ENCODE data around the gene FERMT3.

The FERMT3 gene

GRCh38 chr11:64251016-64251752 lies 44.7 kb downstream of the FERMT3 start, which contains the start of gene PLCB3:
Gene PLCB3 (plus strand): TSS chr11:64251530. CDS start chr11:64251650, 120 bp downstream.
- DNase-seq, result peak; percentile 68

- no peak for DNase-seq
Observed at GRCh38 chr11:64251753-64252002, 45.2 kb downstream of the FERMT3 start.

- no peak for DNase-seq
Observed at GRCh38 chr11:64252003-64252872, 45.7 kb downstream of the FERMT3 start.

- no peak for DNase-seq
Observed at GRCh38 chr11:64253043-64253442, 46.5 kb downstream of the FERMT3 start.

GRCh38 chr11:64253481-64253880 lies 47.0 kb downstream of the FERMT3 start:
- DNase-seq, result no peak

- DNase-seq, result no peak
Observed at GRCh38 chr11:64254326-64254725, 47.8 kb downstream of the FERMT3 start.

- no peak for DNase-seq
Observed at GRCh38 chr11:64255135-64256128, 48.9 kb downstream of the FERMT3 start.

GRCh38 chr11:64256300-64256699 lies 49.8 kb downstream of the FERMT3 start:
- DNase-seq, result no peak

- no peak for DNase-seq
Observed at GRCh38 chr11:64258356-64258755, 51.8 kb downstream of the FERMT3 start.

GRCh38 chr11:64258946-64259532 lies 52.5 kb downstream of the FERMT3 start:
- DNase-seq, result no peak

- no peak for DNase-seq
Observed at GRCh38 chr11:64259533-64260067, 53.1 kb downstream of the FERMT3 start.

GRCh38 chr11:64260147-64260708 lies 53.7 kb downstream of the FERMT3 start:
- no peak for DNase-seq

GRCh38 chr11:64261556-64262080 lies 55.1 kb downstream of the FERMT3 start:
- no peak for DNase-seq

GRCh38 chr11:64262271-64263002 lies 55.9 kb downstream of the FERMT3 start:
- no peak for DNase-seq

- no peak for DNase-seq
Observed at GRCh38 chr11:64263021-64263946, 56.8 kb downstream of the FERMT3 start.

- no peak for DNase-seq
Observed at GRCh38 chr11:64263947-64264317, 57.4 kb downstream of the FERMT3 start.

- no peak for DNase-seq
Observed at GRCh38 chr11:64264371-64264852, 57.9 kb downstream of the FERMT3 start.

- no peak for DNase-seq
Observed at GRCh38 chr11:64265176-64266160, 58.9 kb downstream of the FERMT3 start.
